Measurements from ENCODE around the gene MTF1.

GRCh38 chr1:37860346-37860666, 914 bp upstream of the MTF1 start:
- TF ChIP-seq, protein P1, sequence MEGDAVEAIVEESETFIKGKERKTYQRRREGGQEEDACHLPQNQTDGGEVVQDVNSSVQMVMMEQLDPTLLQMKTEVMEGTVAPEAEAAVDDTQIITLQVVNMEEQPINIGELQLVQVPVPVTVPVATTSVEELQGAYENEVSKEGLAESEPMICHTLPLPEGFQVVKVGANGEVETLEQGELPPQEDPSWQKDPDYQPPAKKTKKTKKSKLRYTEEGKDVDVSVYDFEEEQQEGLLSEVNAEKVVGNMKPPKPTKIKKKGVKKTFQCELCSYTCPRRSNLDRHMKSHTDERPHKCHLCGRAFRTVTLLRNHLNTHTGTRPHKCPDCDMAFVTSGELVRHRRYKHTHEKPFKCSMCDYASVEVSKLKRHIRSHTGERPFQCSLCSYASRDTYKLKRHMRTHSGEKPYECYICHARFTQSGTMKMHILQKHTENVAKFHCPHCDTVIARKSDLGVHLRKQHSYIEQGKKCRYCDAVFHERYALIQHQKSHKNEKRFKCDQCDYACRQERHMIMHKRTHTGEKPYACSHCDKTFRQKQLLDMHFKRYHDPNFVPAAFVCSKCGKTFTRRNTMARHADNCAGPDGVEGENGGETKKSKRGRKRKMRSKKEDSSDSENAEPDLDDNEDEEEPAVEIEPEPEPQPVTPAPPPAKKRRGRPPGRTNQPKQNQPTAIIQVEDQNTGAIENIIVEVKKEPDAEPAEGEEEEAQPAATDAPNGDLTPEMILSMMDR (conservative IDR thresholded peaks at IDR 0.05): peak; percentile 22
- no peak for TF ChIP-seq ZFX (IDR thresholded peaks at IDR 0.05)

Measured in C4-2B (cell line).